Right lobe of liver (tissue), 6 donors: ENCODE measurements around the gene NRAP. TPM values are rescaled to one million over a fixed set of nuclear protein-coding genes. Genes with fewer than 3 reads are reported as not detected.
A peak's percentile ranks its signal among the peaks of the same experiment; 100 is the strongest.

ENCODE experiments used
- ATAC-seq, 4 donors: fragments of 200-7000 bp; cut with Tn5 transposase; one replicate each; pipeline ENCODE4 v1.9.1; 2020; ENCODE audit warnings: mild to moderate bottlenecking in 4 of 4, moderate library complexity in 4 of 4
- DNase-seq, 3 donors: peaks; one replicate each; pipeline ENCODE4 v3.0.0-alpha.2; 2020
- H3K27ac ChIP-seq, 3 donors: fragments of 200-600 bp; one replicate each; pipeline ENCODE4 v1.8.0; 2022
- H3K27me3 ChIP-seq, 2 donors: fragments of 200-600 bp; one replicate each; pipeline ENCODE4 v1.8.0; 2022
- H3K36me3 ChIP-seq, 4 donors: fragments of 200-600 bp; sonication (generic) in 1 of 4; one replicate each; pipeline versions ENCODE4 v1.5.1 to v1.8.0; 2017 to 2022; ENCODE audit warnings: control low read depth in 1 of 4
- H3K4me1 ChIP-seq, 4 donors: fragments of 200-600 bp; sonication (generic) in 1 of 4; one replicate each; pipeline versions ENCODE4 v1.5.1 to v1.8.0; 2017 to 2022; ENCODE audit warnings: control low read depth in 1 of 4
- H3K4me3 ChIP-seq, 3 donors: fragments of 200-600 bp; one replicate each; pipeline ENCODE4 v1.8.0; 2022
- H3K9me3 ChIP-seq, 4 donors: fragments of 200-600 bp; sonication (generic) in 1 of 4; one replicate each; pipeline versions ENCODE4 v1.5.1 to v1.8.0; 2017 to 2022; ENCODE audit warnings: control low read depth in 1 of 4
- POLR2A ChIP-seq: fragments of 450-650 bp; IDR thresholded peaks from one replicate; pipeline ENCODE4 v1.6.1; 2017; ENCODE audit warnings: antibody characterized with exemption, mild to moderate bottlenecking
- WGBS: methylation state at CpG from one replicate; pipeline ENCODE4 v1.1.6; 2018; ENCODE audit warnings: low coverage, low lambda C conversion rate; ENCODE audit not compliant: insufficient coverage; ENCODE audit errors: missing lambda C conversion rate; 5-methylcytosine and 5-hydroxymethylcytosine counted together
- intact Hi-C, 2 donors: fragments of 100-400 bp; cut with DNase I; formaldehyde crosslinking; loops; one replicate each; pipeline versions ENCODE4 v1.11.2 to v1.14.1; 2022
- total RNA-seq, 6 experiments: library from RNA; depleted of rRNA in 2 of 6; stranded (reverse); fragments of >200 nt in 2 of 6; fragmentation: NEBNext Ultra II Directional in 3 of 6; extraction: Animal tissue kit (Norgen Biotek cat#: 25700) in 3 of 6; gene quantifications; one replicate each; pipeline versions ENCODE4 v1.1.0 to v1.2.4, GENCODE V29; 2016 to 2023
- TF ChIP-seq, protein P1 (sequence below), 4 donors: fragments of 200-600 bp in 3 of 4; fragments of 450-650 bp in 1 of 4; IDR thresholded peaks; one replicate each; pipeline versions ENCODE4 v1.5.1 to v1.8.0; 2016 to 2022; ENCODE audit warnings: antibody characterized with exemption in 4 of 4, mild to moderate bottlenecking in 2 of 4
- donor health status: DM: no; HTN: yes; CAD: no.
- donor health status: DM: no; HTN: no; CAD: no.
- donor health status: DM: no; HTN: no; CAD: no.
- donor health status: DM: no; HTN: yes; CAD: no.
- donor health status: DM: no; HTN: yes; CAD: no.

The NRAP gene
- total RNA-seq, 6 experiments from 2014 or later: 0.07 to 1.9 (median 0.22) TPM; not detected in 1

DNA sequence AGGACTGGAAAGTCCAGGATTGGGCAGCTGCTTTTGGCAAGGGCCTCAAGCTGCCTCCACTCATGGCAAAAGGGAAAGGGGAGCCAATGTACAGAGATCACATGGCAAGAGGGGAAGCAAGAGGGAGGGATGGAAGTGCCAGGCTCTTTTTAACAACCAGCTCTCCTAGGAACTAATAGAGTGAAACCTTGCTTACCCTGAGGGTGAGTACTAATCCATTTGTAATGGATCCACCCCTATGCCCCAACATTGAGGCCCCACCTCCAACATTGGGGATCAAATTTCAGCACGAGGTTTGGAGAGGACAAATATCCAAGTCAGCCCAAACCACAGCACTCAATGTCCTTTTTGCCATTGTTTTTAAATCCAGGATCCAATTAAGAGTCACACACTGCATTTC is 98.5 kb downstream of the NRAP start:
- H3K4me1 ChIP-seq: peaks cover 0 to 85% (median 28%) of the 10 kb centered on the region in 4 donors
- no peak overlapping the region for H3K4me3 ChIP-seq
- DNase-seq: no peak
- ATAC-seq: no peak
- TF ChIP-seq POLR2A: no peak
- TF ChIP-seq, protein P1, sequence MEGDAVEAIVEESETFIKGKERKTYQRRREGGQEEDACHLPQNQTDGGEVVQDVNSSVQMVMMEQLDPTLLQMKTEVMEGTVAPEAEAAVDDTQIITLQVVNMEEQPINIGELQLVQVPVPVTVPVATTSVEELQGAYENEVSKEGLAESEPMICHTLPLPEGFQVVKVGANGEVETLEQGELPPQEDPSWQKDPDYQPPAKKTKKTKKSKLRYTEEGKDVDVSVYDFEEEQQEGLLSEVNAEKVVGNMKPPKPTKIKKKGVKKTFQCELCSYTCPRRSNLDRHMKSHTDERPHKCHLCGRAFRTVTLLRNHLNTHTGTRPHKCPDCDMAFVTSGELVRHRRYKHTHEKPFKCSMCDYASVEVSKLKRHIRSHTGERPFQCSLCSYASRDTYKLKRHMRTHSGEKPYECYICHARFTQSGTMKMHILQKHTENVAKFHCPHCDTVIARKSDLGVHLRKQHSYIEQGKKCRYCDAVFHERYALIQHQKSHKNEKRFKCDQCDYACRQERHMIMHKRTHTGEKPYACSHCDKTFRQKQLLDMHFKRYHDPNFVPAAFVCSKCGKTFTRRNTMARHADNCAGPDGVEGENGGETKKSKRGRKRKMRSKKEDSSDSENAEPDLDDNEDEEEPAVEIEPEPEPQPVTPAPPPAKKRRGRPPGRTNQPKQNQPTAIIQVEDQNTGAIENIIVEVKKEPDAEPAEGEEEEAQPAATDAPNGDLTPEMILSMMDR (IDR thresholded peaks at IDR 0.05): no peak
- no peaks in the 10 kb centered on the region for H3K9me3 ChIP-seq
- peak overlapping the region in 1 of 3 donors; percentile 7 for H3K27ac ChIP-seq
- intact Hi-C loops: no loop called here
- 0% methylated on average over 1 of the region's 1 CpG for WGBS
- H3K27me3 ChIP-seq: no peaks in the 10 kb centered on the region
- H3K36me3 ChIP-seq: peaks cover 0 to 35% (median 9%) of the 10 kb centered on the region in 4 donors

DNA sequence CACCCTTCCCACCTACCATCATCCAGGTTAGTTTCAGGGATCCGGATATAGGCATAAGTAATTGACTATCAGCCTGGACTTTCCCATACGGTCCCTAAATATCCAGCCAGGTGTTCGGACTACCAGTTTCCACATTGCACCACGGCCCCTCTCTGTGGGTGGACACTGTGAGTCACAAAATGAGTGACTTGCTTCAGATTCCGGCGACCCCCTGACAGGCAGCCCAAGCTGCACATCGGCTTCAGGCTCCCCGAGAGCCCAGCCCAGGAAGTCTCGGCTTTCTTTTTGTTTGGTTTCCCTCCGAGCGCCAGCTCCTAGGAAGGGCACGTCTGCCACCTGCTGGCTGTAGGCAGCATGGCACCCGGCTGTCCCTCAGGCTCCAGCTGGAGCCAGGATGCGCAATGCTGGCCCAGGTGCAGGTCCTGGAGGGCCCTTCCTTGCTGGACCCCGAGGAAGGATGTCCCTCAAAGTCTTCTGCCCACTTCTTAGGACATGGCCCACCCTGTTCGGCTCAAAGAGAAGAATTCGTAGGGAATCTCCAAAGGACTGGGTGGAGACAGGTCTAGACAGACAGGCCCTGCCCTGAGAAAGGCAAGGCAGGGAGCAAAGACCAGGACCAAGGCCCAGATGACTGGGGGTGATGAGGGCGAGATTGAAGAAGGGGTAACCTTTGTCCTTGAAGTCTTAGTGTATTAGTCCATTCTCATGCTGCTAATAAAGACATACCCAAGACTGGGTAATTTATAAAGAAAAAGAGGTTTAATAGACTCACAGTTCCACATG is 100.3 kb downstream of the NRAP start:
- H3K27me3 ChIP-seq: no peaks in the 10 kb centered on the region
- ATAC-seq (peak; percentile 63 to 80 (median 72)), DNase-seq (peak; percentile 77 to 83 (median 80))
- peak overlapping the region in 2 of 3 donors; percentile 17 to 39 for H3K4me3 ChIP-seq
- WGBS: 2% methylated on average over 9 of the region's 18 CpGs
- peaks cover 0 to 24% (median 5%) of the 10 kb centered on the region in 4 donors for H3K36me3 ChIP-seq
- TF ChIP-seq, protein P1 (IDR thresholded peaks at IDR 0.05): peak in 3 of 4 donors; percentile 97 to 100 (median 98)
- TF ChIP-seq POLR2A: no peak
- H3K4me1 ChIP-seq: peaks cover 0 to 92% (median 38%) of the 10 kb centered on the region in 4 donors
- intact Hi-C loops: no loop called here
- H3K27ac ChIP-seq: peak overlapping the region; percentile 57 to 82 (median 70)
- no peaks in the 10 kb centered on the region for H3K9me3 ChIP-seq

DNA sequence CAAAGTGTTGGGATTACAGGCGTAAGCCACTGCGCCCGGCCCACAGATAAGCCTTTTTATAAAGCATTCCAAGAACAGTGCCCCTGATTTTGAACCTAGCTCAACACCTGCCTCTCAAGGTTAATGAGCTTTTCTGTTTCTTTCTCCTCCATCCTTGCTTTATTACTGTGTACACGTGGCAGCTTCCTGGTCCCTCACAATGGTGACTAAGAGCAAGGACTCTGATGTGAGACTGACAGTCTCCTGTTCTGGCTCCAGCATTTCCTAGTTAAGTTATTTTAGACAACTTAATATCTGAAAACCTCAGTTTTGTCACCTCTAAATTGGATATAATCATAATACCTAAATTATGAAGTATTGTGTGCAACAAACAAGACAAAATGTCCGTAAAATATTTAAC is 101.1 kb downstream of the NRAP start:
- DNase-seq (no peak), ATAC-seq (peak in 1 of 4 donors; percentile 22)
- intact Hi-C loops: no loop called here
- TF ChIP-seq POLR2A: no peak
- TF ChIP-seq, protein P1 (IDR thresholded peaks at IDR 0.05): no peak
- Histone ChIP-seq H3K9me3 (no peaks in the 10 kb centered on the region), H3K27ac (peak overlapping the region; percentile 57 to 82 (median 70)), H3K27me3 (no peaks in the 10 kb centered on the region), H3K4me1 (peaks cover 0 to 94% (median 36%) of the 10 kb centered on the region in 4 donors), H3K4me3 (peak overlapping the region in 1 of 3 donors; percentile 39), H3K36me3 (peaks cover 0 to 17% (median 3%) of the 10 kb centered on the region in 4 donors)
- 55% methylated on average over 5 of the region's 5 CpGs for WGBS

DNA sequence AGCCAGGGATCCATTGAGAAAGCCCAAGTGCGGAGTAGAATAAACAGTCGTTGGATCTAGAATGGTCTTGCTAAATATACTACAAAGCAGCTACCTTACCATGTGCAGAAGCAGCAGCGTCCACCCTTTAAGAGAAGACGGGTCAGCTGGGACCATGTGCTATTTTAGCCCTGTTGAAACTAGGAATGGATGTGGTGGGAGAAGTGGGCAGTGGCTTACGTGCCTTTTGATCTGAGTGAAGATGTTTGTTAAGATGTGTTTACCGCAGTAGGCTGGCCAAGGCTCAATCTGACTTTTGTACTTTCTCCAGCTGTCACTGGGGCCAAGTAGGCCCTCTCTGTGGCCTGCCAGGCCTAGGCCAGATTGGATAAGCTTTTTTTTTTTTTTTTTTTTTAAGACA is 101.8 kb downstream of the NRAP start:
- 33% methylated on average over 6 of the region's 6 CpGs for WGBS
- Histone ChIP-seq H3K4me3 (peak overlapping the region in 1 of 3 donors; percentile 15), H3K27me3 (no peaks in the 10 kb centered on the region), H3K9me3 (no peaks in the 10 kb centered on the region), H3K36me3 (peaks cover 0 to 10% (median under 1%) of the 10 kb centered on the region in 4 donors), H3K27ac (peak overlapping the region; percentile 40 to 82 (median 70)), H3K4me1 (peaks cover 0 to 94% (median 35%) of the 10 kb centered on the region in 4 donors)
- DNase-seq (peak in 2 of 3 donors; percentile 74 to 75), ATAC-seq (peak; percentile 9 to 62 (median 52))
- intact Hi-C loops: no loop called here
- no peak for TF ChIP-seq POLR2A
- TF ChIP-seq, protein P1 (IDR thresholded peaks at IDR 0.05): no peak
